GM10266 (cell line): Measurements from ENCODE around the gene CHCHD5.
A peak's percentile ranks its signal among the peaks of the same experiment; 100 is the strongest.

ENCODE experiments used
- DNase-seq: peaks from one replicate; pipeline ENCODE4 v3.0.0; 2012; ENCODE audit errors: extremely low spot score
- CTCF ChIP-seq: IDR thresholded peaks from 2 replicates; pipeline ENCODE4 v1.5.1; 2012; ENCODE audit warnings: mild to moderate bottlenecking, low read depth; ENCODE audit not compliant: control insufficient read depth, insufficient read depth; ENCODE audit errors: missing control alignments

CHCHD5 gene

GRCh38 chr2:112636605-112637288 lies 52.3 kb downstream of the CHCHD5 start:
- peak; percentile 35 for DNase-seq
- TF ChIP-seq CTCF: no peak

GRCh38 chr2:112637289-112637660 lies 52.9 kb downstream of the CHCHD5 start:
- no peak for TF ChIP-seq CTCF

More at GRCh38 chr2:112637289-112637660, 52.9 kb downstream of the CHCHD5 start:
- no peak for DNase-seq
